DMS114 treated with DMSO at 0.1 percent for 48 hours (cell line): ENCODE measurements around the gene CHST12.
"Not testable (repeated sequence)": the region's sequence is repeated elsewhere in the genome, so short reads cannot be mapped to it uniquely, and the experiment has no call there.

Source experiments
- DNase-seq: peaks from one replicate; lab custom pipeline; 2025; ENCODE audit not compliant: unreplicated experiment; lab: John Stamatoyannopoulos, UW

CHST12 gene

GRCh38 chr7:2460188-2460587, 56.8 kb downstream of the CHST12 start:
- DNase-seq, result no peak

DNA sequence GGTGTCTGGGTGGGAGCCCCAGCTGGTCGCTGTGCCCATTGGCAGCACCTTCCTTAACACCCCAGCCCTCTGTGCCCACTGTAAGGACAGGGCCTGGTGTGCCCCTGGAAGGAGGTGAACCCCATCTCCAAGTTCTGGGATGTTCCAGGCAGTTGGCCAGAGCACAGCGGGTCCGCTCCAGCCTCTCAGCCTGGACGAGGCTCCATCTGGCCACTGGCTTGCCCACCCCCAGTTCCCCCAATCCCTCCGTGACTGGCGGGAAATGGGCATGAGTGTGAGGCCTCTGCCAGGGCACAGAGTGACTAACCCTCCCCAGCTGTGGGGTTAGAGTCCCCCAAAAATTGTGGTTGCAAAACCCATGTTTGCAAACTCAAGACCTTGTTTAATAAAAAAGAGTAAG, 57.2 kb downstream of the CHST12 start:
- no peak for DNase-seq

GRCh38 chr7:2461268-2462026, 58.0 kb downstream of the CHST12 start:
- DNase-seq, result no peak

- no peak for DNase-seq
Measured at GRCh38 chr7:2462731-2463130, 59.3 kb downstream of the CHST12 start.

DNA sequence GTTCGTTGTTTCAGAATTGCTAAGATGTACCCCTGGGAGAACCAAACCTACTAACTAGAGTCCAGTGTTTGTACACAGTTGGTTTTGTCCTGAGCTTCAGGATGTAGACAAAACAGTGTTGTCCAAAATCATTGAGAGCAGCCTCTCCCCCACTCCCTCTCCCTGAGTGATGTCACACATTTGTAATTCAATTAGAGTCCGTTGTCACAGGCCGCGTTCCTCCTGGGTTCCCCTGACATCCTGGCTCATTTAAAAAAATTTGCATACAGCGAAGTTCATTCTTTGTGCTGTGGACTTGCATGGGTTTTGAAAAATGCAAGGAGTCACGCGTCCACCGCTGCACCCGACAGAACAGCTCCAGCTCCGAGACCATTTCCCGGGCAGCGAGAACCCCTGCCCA, 62.5 kb downstream of the CHST12 start:
- DNase-seq, result no peak

- no peak for DNase-seq
Measured at GRCh38 chr7:2466675-2467074, 63.3 kb downstream of the CHST12 start.

- DNase-seq, result no peak
Measured at GRCh38 chr7:2468227-2468626, 64.8 kb downstream of the CHST12 start.

DNA sequence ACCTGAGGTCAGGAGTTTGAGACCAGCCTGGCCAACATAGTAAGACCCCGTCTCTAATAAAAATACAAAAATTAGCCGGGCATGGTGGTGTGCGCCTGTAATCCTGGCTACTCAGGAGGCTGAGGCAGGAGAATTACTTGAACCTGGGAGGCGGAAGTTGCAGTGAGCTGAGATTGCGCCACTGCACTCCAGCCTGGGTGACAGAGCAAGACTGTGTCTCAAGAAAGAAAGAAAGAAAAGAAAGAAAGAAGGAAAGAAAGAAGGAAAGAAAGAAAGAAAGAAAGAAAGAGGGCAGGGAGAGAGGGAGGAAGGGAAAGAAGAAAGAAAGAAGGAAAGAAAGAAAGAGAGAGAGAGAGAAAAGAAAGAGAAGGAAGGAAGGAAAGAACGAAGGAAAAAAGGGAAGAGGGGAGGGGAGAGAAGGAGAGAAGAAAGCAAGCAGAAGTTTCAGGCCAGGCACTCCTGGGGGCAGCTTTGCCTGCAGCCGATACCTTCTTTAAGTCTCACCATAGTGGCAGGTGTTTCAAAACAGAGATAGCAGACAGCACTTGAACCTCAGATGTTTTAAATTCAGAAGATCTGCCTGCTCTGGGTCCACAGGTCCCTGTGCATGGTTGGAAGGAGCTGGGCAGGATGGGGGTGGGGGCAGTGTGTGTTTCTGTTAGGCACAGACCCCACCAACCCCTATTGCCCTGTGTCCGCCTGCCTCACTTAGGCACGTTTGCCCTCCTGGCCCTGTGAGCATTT, 66.2 kb downstream of the CHST12 start:
- not testable (repeated sequence) for DNase-seq

DNA sequence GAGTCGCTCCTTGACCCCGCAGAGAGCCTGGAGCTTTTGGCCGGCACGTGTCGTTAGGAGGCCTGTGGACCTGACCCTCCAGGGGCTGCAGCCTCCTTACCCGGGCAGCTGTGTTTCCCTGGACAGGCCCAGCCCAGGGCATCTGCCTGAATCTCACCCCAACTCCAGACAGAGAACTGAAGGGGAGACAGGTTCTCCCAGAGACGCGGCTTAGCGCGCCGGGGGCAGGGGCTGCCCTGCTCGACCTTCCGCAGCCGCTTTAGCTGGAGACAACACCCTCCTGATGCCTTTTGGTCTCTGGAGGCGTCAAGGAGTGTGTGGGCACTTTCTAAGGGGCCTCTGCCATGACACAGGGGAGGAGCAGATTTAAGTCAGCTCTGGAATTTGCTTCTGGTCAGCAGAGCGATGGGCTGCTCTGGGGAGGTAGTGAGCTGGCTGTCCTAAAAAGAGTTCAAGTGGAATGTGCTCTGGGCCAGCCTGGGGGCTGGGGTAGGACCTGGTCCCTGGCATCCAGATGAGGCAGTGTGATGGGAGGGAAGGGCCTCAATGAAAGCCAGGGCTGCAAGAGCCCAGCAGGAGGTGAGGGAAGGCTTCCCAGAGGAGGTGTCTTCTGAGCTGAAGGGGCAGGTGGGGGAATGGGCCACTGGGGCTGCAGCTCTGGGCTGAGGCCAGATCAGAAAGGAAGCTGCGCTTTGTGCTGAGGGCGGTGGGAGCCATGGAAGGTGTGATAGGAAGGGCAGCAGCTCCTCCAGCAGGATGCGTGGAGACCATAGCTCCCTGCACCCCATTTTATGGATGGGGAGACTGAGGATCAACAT, 67.0 kb downstream of the CHST12 start:
- no peak for DNase-seq

GRCh38 chr7:2471022-2471329, 67.6 kb downstream of the CHST12 start:
- DNase-seq, result no peak

DNA sequence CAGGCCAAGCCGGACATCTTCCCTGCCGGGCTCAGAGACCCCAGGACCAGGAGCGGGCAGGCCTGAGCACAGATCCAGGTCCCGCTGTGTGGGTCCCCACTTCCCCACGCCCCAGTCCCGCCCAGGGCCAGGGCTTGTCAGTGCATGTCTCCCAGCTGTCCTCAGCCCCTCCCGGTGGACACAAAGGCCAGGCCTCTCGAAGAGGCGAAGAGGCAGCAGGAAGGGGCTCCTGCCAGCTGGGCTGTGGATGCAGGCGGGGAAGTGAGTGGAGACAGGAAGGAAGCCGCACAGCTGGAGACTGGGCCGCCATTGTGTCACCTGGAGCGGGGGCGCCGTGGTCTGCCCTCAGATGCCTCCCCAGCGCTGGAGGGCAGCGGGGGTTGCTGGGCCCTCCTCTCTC, 68.0 kb downstream of the CHST12 start:
- DNase-seq, result no peak

DNA sequence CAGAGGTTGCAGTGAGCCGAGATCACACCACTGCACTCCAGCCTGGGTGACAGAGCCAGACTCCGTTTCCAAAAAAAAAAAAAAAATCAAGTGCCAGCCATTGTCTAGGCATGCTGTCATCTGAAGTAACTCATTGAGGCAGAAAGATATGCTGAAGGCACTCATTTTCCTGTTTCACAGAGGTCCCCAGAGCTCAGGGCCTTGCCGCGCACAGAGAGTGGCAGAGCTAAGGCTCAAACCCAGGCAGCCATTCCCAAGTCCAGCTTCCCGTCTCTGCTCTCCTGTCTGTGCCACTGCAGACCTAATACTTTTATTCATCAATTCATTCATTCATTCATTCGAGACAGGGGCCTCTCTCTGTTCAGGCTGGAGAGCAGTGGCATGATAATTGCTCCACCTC, 69.3 kb downstream of the CHST12 start:
- no peak for DNase-seq

- no peak for DNase-seq
Measured at GRCh38 chr7:2473496-2474180, 70.2 kb downstream of the CHST12 start.

- DNase-seq, result no peak
Measured at GRCh38 chr7:2474224-2474623, 70.8 kb downstream of the CHST12 start.

- DNase-seq, result no peak
Measured at GRCh38 chr7:2474813-2475677, 71.6 kb downstream of the CHST12 start.

- no peak for DNase-seq
Measured at GRCh38 chr7:2475678-2476015, 72.2 kb downstream of the CHST12 start.

GRCh38 chr7:2476298-2476697, 72.9 kb downstream of the CHST12 start, which contains the start of gene GRIFIN:
TSS of gene GRIFIN (minus strand) at chr7:2476398. CDS start at chr7:2476383, 15 bp downstream.
- no peak for DNase-seq

GRCh38 chr7:2476776-2477446, 73.5 kb downstream of the CHST12 start:
- no peak for DNase-seq

- no peak for DNase-seq
Measured at GRCh38 chr7:2477447-2478398, 74.3 kb downstream of the CHST12 start.
